ENCODE data around the gene HDGFL2. TPM values are rescaled to one million over a fixed set of nuclear protein-coding genes. Genes with fewer than 3 reads are reported as not detected.

Gene HDGFL2
- total RNA-seq, 1 experiment from 2014 or later, result 71.4 TPM

GRCh38 chr19:4471403-4472173 is 509 bp upstream of the HDGFL2 start:
- H3K27ac ChIP-seq, result peak overlapping the region; percentile 29
- DNase-seq (ENCODE audit: low read depth in 1 of 2, low spot score in 2 of 2), result peak; percentile 99 to 100
- no peaks in the 10 kb centered on the region for H3K27me3 ChIP-seq (replicated peaks)
- no peaks in the 10 kb centered on the region for H3K9me3 ChIP-seq (replicated peaks)
- peaks cover 11% of the 10 kb centered on the region; the same call in 1 of the 2 replicates for H3K36me3 ChIP-seq
- peak overlapping the region; percentile 67 for H3K4me3 ChIP-seq
- H3K4me1 ChIP-seq (replicated peaks), result peaks cover 12% of the 10 kb centered on the region

DNA sequence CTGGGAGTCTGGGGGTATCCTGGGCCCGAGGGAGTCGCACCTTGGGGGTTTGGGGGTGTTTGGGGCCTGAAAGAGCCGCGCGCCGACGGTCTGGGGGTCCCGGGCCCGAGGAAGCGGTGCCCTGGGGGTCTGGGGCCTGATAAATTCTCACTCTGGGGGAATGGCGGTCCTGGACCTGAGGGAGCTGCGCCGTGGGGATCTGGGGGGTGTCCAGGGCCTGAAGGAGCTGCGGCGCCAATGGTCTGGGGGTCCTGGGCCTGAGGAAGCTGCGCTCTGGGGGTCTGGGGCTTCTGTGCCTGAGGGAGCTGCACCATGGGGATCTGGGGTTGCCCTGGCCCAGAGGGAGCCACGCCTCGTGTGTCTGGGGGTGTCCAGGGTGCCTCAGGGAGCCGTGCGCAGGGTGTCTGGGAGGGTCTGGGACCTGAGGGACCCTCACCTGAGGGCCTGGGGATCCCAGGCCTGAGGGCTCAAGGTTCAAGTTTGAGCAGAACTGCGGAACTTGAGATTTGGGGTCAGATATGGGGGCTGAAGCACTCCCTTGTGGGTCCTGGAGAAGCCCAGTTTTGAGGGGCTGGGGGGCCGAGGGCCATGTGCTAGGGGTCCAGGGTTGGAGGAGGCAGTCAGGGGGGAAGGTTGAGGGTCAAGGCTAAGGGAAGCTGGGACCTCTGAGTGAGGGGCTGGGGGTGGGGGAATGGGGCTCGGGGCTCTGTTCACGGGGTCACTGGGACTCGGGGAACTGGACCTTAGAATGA is 1.1 kb downstream of the HDGFL2 start:
- Histone ChIP-seq H3K4me1 (replicated peaks) (peaks cover 12% of the 10 kb centered on the region), H3K36me3 (peaks cover 23% of the 10 kb centered on the region), H3K27me3 (replicated peaks) (no peaks in the 10 kb centered on the region), H3K9me3 (replicated peaks) (no peaks in the 10 kb centered on the region), H3K4me3 (peak overlapping the region; percentile 67), H3K27ac (no peak overlapping the region)
- DNase-seq (ENCODE audit: low read depth in 1 of 2, low spot score in 2 of 2), result no peak

GRCh38 chr19:4473763-4474513 is 1.8 kb downstream of the HDGFL2 start:
- Histone ChIP-seq H3K9me3 (replicated peaks) (no peaks in the 10 kb centered on the region), H3K36me3 (peaks cover 31% of the 10 kb centered on the region), H3K27me3 (replicated peaks) (no peaks in the 10 kb centered on the region), H3K27ac (no peak overlapping the region), H3K4me3 (peak overlapping the region; percentile 16), H3K4me1 (replicated peaks) (peaks cover 12% of the 10 kb centered on the region)
- no peak for DNase-seq (ENCODE audit: low read depth in 1 of 2, low spot score in 2 of 2)

DNA sequence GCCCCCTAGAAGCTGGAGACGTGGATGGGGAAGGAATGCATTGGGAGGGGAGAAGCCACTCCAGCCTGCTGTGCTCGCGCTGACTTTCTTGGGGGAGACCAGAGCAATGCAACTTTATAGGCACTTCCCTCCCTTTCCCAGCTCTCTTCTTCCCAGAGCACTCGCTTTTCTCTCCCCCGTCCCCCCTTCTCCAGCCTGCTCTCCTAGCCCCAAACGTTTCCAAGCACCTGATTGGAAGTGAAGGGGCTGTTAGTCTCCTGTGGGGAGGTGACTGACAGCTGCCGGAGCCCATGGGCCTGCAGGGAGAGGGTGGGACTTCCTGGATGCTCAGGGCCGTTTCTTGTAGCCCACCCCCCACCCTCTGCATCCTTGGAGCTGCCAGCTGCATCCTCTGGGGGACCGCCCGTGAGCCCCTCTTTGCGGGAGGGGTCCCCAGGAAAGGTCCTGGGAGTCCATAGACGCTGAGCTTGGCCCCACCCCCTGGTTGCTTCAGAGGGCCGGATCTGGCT is 2.5 kb downstream of the HDGFL2 start:
- H3K27me3 ChIP-seq (replicated peaks), result no peaks in the 10 kb centered on the region
- H3K27ac ChIP-seq, result no peak overlapping the region
- peaks cover 33% of the 10 kb centered on the region for H3K36me3 ChIP-seq
- H3K4me1 ChIP-seq (replicated peaks), result peaks cover 12% of the 10 kb centered on the region
- H3K9me3 ChIP-seq (replicated peaks), result no peaks in the 10 kb centered on the region
- H3K4me3 ChIP-seq, result peak overlapping the region; percentile 16
- no peak for DNase-seq (ENCODE audit: low read depth in 1 of 2, low spot score in 2 of 2)

DNA sequence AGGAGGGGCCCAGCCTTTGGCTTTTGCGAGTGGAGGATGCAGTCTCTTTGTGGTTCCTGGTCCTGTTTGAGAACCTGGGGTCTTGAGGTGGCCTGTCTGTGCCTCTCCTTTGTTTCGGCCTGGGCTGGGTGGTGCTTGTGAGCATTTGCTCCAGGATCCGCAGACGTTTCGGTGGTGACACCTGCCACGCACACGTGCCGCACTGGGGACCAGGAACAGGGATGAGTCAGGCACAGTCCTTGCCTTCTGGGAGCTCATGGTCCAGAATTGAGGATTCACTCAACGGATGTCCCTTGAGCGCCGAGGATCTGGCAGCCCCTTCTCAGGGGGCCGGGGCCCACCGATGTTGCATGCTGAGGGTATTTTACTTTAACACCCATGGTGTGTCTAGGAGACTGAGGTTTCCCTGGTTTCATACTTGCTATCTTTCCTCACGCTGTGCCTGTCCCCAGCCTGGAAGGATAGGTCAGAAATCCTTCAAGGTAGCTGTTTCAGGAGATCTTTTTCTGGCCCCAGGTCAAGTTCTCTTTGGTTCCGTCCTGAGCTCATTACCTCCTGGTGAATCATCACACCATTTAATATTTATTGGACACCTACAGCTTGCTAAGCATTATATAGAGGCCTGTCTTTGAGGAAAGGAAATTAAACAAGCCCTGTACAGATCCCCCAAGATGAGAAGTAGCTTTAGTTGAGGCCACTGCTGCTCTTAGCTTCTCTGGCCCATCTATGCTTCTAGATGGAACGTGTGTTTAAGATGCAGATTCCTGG is 5.1 kb downstream of the HDGFL2 start:
- peaks cover 12% of the 10 kb centered on the region for H3K4me1 ChIP-seq (replicated peaks)
- no peak overlapping the region for H3K27ac ChIP-seq
- H3K36me3 ChIP-seq, result peaks cover 43% of the 10 kb centered on the region
- no peaks in the 10 kb centered on the region for H3K27me3 ChIP-seq (replicated peaks)
- no peak for DNase-seq (ENCODE audit: low read depth in 1 of 2, low spot score in 2 of 2)
- no peak overlapping the region for H3K4me3 ChIP-seq
- H3K9me3 ChIP-seq (replicated peaks), result no peaks in the 10 kb centered on the region

GRCh38 chr19:4482721-4483364 is 10.7 kb downstream of the HDGFL2 start:
- Histone ChIP-seq H3K4me3 (no peak overlapping the region), H3K27ac (no peak overlapping the region)

GRCh38 chr19:4483385-4483784 is 11.3 kb downstream of the HDGFL2 start:
- Histone ChIP-seq H3K27ac (no peak overlapping the region), H3K36me3 (peaks cover 42% of the 10 kb centered on the region), H3K9me3 (replicated peaks) (no peaks in the 10 kb centered on the region), H3K27me3 (replicated peaks) (no peaks in the 10 kb centered on the region), H3K4me1 (replicated peaks) (no peaks in the 10 kb centered on the region), H3K4me3 (no peak overlapping the region)
- no peak for DNase-seq (ENCODE audit: low read depth in 1 of 2, low spot score in 2 of 2)

More at GRCh38 chr19:4482721-4483364, 10.7 kb downstream of the HDGFL2 start:
- Histone ChIP-seq H3K9me3 (replicated peaks) (no peaks in the 10 kb centered on the region), H3K27me3 (replicated peaks) (no peaks in the 10 kb centered on the region), H3K36me3 (peaks cover 39% of the 10 kb centered on the region), H3K4me1 (replicated peaks) (no peaks in the 10 kb centered on the region)
- no peak for DNase-seq (ENCODE audit: low read depth in 1 of 2, low spot score in 2 of 2)

DNA sequence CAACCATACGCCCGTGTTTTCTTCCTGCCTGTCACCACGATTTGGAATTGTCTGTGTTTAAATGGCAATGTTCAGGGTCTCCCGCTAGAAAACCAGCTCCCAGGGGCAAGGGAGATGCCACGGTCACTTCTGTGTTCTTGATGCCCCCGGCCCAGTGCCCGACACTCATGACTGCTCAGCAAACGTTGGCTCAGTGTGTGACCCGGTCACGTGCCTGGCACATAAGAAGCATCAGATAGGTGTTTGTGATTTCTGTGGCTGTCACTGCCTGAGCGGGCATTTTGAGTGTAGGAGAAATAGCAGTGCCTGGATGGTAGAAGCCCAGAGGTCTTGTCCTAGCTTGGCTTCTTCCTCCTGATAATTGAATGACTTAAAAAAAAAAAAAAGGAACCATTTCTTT is 15.5 kb downstream of the HDGFL2 start:
- peaks cover 56% of the 10 kb centered on the region for H3K36me3 ChIP-seq
- H3K27ac ChIP-seq, result no peak overlapping the region
- H3K9me3 ChIP-seq (replicated peaks), result no peaks in the 10 kb centered on the region
- no peaks in the 10 kb centered on the region for H3K27me3 ChIP-seq (replicated peaks)
- no peak overlapping the region for H3K4me3 ChIP-seq
- DNase-seq (ENCODE audit: low read depth in 1 of 2, low spot score in 2 of 2), result no peak
- no peaks in the 10 kb centered on the region for H3K4me1 ChIP-seq (replicated peaks)

DNA sequence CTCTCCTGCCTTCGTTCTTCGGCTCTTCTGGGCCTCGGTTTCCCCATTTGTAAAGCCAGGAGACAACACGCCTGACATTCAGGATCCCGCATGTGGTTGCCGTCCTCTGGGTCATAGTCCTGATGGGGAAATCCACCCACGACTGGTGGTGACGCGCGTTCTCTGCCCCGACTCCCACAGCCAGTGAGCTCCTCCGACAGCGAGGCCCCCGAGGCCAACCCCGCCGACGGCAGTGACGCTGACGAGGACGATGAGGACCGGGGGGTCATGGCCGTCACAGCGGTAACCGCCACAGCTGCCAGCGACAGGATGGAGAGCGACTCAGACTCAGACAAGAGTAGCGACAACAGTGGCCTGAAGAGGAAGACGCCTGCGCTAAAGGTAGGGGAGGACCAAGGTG is 16.4 kb downstream of the HDGFL2 start:
- Histone ChIP-seq H3K4me1 (replicated peaks) (no peaks in the 10 kb centered on the region), H3K27me3 (replicated peaks) (no peaks in the 10 kb centered on the region), H3K36me3 (peaks cover 56% of the 10 kb centered on the region), H3K4me3 (no peak overlapping the region), H3K9me3 (replicated peaks) (no peaks in the 10 kb centered on the region), H3K27ac (no peak overlapping the region)
- DNase-seq (ENCODE audit: low read depth in 1 of 2, low spot score in 2 of 2), result no peak

- DNase-seq (ENCODE audit: low read depth in 1 of 2, low spot score in 2 of 2), result no peak
- no peak overlapping the region for H3K4me3 ChIP-seq
- H3K36me3 ChIP-seq, result peaks cover 72% of the 10 kb centered on the region
- no peaks in the 10 kb centered on the region for H3K9me3 ChIP-seq (replicated peaks)
- H3K27ac ChIP-seq, result no peak overlapping the region
- no peaks in the 10 kb centered on the region for H3K4me1 ChIP-seq (replicated peaks)
- H3K27me3 ChIP-seq (replicated peaks), result no peaks in the 10 kb centered on the region
These were observed 19.3 kb downstream of the HDGFL2 start for GRCh38 chr19:4491446-4491845.

DNA sequence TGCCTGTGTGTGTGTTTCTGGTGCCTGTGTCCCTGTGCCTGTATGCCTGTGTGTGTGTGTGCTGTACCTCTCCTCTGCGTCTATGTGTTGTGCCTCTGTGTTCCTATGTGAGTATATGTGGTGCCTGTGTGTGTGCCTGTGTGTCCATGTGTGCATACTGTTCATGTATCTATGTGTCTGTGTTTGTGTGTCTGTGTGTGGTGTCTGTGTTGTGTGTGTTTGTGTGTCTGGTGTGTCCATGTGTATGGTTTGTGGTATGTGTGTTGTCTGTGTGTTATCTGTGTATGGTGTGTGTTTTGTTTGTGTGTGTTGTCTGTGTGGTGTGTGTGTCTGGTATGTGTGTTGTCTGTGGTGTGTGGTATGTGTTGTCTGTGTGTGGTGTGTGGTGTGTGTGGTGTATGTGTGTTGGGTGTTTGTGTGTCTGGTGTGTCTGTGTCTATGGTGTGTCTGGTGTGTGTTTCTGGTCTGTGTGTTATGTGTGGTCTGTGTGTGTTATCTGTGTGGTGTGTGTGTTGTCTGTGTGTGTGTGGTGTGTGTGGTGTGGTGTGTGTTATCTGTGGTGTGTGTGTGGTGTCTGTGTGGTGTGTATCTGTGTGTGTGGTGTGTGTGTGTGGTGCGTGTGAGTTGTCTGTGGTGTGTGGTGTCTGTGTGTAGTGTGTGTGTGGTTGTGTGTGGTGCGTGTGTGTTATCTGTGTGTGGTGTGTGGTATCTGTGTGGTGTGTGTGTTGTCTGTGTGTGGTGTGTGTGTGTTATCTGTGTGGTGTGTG is 20.4 kb downstream of the HDGFL2 start:
- H3K36me3 ChIP-seq, result peaks cover 79% of the 10 kb centered on the region
- DNase-seq (ENCODE audit: low read depth in 1 of 2, low spot score in 2 of 2), result no peak
- no peaks in the 10 kb centered on the region for H3K9me3 ChIP-seq (replicated peaks)
- H3K27me3 ChIP-seq (replicated peaks), result no peaks in the 10 kb centered on the region
- no peaks in the 10 kb centered on the region for H3K4me1 ChIP-seq (replicated peaks)
- H3K27ac ChIP-seq, result no peak overlapping the region
- no peak overlapping the region for H3K4me3 ChIP-seq
